Colon (tissue), 2 donors: ENCODE data around the gene TMEM51.
"Not testable (repeated sequence)": the region's sequence is repeated elsewhere in the genome, so short reads cannot be mapped to it uniquely, and the experiment has no call there.

Source experiments
- FAIRE-seq: peaks from 2 replicates; lab custom pipeline; 2012; peaks lifted over from hg19 to GRCh38; lab: Jason Lieb, UNC
- donor health status: control.
- donor health status: control.

Gene TMEM51

DNA sequence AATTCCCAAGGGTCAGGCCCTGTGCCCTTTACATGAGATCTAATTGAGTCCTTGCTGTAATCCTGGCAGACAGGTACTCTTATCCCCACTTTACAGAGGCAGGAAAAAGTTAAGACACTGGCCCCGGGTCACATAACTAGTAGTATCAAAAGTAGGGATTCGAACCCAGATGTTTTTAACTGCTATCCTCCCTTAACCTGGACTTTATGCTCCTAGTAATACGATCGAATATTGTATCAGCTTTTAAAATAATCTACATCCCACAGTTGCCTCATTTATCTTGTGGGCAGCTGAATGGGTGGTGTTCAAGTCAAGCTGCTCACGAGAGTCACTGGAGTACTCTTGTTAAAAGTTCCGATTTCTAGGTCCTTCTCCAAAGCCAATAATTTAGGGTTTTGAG, 25.5 kb upstream of the TMEM51 start:
- FAIRE-seq, result no peak

DNA sequence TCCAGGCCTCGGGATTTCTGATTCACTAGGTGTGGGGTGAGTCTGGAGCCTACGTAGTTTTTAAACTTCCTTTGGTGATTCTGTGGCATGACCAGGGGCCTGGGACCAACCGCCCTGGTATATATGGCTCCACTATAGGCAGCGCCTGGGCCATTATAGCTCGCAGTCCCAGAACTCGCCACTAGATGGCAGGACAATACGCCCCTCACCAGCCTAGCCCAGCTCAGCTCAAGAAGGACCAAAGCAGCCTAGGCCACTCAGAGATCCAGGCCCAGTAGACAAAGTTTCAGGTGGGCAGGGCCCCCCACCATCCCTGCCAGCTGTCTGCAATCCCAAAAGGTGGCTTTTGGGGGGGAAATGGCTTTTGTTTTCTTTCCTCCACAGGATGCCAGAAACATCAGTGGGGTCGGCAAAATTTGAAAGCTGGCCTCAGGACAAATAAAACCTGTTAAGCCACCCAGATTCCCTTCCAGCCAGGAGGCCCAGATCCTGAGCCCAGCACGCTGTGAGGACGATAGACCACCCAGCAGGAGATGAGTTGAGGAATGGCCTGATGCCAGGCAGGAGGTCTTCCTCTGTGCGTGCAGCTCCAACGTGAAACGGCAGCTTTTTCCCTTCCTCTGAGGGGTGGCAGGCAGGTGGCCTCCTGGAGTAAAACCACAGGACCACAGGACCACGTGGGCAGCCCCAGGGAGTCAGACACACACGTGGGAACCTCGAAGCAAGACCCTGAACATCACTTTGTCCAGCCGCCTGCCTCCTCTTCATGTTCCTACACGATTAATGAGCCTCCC, 24.8 kb upstream of the TMEM51 start:
- no peak for FAIRE-seq

DNA sequence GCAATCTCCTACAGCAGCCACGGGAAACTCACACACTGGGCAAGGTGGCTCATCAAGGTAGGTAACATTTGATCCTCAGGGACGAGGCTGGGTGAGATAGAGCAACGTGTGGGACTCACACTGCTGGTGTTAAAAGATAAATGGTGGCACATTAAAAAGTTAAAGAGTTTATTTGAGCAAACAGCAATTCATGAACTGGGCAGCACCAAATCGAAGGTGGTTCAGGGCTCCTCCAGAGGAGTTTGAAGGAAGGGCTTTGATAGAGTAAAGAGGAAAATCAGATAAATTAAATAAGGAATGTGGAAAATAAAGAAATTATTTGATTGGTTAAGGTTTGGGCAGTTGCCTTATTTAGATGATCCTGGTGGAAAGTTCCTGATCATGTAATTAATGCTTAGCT, 23.6 kb upstream of the TMEM51 start:
- FAIRE-seq, result no peak

DNA sequence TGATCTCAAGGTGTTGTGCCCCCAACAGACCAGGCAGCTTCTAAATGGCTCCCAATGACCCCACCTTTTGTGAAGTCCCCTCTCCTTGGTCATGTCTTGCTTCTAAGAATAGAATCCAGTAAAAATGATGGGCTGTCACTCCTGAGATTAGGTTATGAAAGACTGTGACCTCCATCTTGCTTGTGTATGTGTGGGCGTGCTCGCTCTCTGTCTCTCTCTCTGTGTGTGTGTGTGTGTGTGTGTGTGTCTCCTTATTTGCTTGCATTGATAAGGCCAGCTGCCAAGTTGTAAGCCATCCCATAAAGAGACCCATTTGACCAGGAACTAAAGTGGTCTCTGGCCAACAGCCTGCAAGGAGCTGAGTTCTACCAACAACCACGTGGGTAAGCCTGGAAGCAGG, 22.9 kb upstream of the TMEM51 start:
- FAIRE-seq, result no peak

DNA sequence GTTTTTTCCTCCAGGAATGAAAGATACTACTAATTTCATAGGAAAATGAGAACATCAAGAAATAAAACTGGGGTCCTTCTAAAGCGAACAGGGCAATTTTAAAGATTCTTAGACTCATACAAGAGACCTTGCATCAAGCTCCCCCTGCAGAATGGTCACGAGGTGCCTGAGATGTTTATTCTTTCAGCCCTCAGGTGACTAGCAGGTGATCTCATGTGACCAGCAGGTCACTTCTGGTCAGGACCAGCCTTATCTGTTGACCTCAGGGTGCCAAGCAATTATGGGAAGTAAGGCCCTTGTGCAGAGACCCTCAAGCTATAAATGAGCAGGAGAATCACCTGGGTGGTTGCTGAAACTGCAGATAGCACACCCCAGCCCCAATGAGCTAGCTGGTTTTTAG, 20.6 kb upstream of the TMEM51 start:
- FAIRE-seq, result no peak

DNA sequence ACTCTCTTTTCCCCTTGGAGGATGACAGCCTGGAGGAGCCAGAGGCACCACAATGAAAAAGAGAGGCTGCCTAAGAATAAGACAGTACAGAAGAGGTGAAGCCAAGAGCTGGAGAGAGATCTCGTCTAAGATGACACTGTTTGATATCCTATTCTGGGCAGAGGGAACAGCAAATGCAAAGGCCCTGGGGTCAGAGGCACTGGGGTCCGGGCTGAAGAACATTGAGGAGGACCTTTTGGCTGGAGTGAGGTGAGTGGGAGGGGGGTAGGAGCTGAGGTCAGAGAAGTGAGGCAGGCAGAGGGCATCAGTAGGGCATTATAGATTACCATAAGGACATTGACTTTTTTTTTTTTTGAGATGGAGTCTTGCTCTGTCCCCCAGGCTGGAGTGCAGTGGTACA, 19.3 kb upstream of the TMEM51 start:
- FAIRE-seq, result no peak

DNA sequence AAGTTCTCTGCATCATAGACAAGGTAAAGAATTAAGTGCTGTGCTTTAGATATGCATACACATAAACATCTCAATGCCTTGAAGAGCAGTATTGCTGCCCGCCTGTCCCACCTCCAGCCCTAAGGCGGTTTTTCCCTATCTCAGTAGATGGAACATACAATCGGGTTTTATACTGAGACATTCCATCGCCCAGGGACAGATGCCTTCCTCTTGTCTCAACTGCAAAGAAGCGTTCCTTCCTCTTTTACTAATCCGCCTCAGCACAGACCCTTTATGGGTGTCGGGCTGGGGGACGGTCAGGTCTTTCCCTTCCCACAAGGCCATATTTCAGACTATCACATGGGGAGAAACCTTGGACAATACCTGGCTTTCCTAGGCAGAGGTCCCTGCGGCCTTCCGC, 17.9 kb upstream of the TMEM51 start:
- not testable (repeated sequence) for FAIRE-seq

DNA sequence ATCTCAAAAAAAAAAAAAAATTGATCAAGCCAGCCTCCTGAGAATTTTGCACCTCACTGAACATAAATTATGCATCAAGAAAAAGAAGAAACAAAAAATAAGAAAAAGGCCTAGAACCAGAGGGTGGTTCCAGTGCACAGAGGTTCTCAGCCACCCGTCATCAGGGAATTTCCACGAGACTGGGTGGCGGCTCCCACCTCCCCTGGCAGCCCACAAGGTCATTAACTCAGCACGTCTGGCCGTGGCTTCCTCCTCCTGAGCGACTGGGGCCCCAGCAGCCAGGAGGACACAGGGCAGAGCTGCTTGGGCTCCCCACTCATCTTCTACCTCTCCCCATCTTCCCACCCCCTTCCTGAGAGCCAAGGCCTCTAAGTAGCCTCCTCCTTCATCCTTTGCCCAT, 15.7 kb upstream of the TMEM51 start:
- no peak for FAIRE-seq

DNA sequence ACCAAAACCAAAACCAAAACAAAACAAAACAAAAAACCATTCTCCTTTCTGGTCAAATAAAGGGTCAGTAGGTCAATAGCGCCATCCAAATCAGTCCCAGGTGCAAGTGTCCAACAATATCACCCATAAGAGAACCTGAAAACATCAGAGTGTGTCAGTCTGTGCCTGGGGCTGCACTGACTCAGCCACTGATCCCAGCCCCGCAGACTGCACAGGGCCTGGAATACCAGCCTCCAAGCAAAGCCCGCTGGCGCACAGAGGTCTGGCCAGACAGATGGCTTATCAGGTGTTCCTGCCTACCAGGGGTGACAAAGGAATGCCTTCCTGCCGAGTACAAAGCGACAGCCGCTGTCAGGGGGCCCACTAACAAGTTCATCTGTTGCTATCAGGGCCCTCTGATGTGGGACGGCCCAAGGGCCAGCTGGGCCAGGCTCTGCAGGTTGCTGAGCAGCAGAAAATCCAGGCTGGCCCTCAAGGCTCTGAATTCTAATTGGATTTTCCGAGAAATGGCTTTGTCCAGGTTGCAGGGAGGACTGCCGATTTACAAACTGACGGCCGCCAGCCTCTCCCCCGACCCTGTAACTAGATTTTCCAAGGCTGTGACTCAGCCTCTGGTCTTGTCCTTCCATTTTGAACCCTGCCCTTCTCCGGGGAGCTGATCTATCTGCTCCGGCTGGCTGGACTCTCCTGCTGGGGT, 13.7 kb upstream of the TMEM51 start:
- no peak for FAIRE-seq

DNA sequence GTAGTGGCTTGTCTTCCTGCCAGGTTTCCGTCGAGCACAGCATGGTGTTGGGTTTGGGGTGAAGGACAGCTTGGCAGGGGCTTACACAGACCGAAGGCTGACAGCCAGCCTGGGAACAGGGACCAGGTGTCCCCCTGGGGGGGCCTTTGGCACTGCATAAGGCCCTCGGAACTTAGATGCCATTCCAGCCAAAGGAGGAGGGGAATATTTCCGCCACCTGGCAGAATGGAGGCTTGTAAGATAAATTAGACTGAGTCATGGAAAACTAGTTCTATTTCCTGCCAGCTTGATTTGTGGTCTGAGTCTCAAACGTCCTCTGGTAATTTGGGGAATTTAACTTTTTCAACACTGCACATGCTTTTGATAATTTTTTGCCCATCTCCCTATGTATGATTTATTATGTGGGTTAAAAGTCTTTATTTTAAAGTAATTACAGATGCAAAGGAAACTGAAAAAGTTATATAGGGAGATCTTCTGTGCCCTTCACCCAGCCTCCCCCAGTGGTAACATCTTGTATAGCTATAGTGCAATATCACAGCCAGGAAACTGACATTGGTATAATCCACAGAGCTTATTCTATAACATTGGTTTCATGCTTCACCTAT, 11.5 kb upstream of the TMEM51 start:
- no peak for FAIRE-seq

DNA sequence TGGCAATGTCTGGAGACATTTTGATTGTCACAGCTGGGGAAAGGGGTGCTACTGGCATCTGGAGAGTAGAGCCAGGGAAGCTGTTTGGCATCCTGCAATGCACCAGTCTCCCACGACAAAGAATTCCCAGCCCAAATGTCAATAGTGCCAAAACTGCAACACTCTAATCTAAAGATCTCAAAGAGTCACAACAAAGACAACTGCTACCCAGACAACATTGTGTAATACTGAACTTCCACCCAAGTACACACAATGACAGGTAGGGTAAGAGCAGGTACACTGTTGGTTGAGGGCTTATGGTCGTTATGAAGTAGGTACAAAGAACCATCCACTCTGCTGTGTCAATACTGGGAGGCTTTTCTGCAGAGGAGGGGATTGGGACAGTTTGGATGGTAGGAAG, 8.2 kb upstream of the TMEM51 start:
- FAIRE-seq, result no peak

DNA sequence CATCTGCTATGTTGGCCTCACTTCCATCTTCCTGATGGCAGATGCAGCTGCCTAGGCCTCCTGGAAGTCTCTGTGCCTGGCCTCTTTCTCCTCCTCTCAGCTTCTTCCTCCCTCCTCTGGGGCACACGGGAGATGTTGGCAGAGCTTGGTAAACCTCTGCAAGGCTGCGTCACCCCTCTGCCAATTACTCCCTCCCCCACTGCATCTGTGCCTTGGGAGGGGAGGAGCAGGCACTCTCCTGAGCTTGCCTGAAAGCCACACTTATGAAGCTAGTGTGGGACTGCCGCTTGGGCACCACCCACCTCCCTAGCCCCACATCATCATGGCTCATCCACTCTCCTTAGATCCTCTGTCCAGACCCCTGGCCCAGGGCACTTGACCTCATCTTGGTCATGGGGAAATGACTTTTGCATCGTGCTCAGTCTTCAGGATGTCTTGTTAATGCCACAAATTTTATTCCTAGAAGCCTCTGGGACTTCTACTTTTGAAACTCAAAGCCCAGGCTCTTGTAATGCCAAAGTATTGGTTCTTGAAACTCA, 7.3 kb upstream of the TMEM51 start:
- no peak for FAIRE-seq

DNA sequence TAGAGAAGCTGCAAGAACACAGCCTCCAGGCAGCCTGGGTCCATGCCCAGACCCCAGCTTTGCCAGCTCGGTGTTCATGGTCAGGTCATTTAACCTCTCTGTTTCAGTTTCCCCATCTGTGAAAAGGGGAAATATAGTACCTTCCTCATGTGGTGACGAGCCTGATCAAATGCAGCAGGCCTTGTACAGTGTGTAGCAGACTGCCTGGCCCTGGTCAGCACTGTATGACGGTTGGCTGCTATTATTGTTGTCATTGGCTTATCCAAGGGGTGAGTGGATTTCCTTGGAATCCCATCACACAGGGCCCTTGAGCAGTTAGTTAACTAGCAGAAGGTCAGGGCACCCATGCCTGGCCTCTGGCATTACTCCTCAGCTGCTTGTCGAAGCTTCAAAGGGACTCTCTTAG, 6.6 kb upstream of the TMEM51 start:
- no peak for FAIRE-seq

DNA sequence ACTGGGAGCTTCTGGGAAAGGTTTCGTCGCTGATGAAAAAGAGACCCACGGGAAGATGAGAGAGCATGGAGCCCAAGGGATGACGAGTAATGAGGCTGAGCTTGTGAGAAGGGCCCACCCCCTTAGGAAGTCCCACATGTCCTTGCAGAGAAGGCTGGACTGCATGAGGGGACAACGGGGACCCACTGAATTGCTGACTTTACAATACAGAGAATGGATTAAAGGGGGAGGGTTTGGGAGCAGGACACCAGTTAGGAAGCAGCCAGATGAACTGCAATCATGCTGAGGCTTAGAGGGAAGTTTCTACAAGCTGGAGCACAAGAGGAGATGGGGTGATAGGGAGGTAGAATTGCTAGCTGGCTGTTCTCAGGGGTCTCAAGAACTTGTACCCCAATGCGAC, 5.5 kb upstream of the TMEM51 start:
- FAIRE-seq, result no peak

DNA sequence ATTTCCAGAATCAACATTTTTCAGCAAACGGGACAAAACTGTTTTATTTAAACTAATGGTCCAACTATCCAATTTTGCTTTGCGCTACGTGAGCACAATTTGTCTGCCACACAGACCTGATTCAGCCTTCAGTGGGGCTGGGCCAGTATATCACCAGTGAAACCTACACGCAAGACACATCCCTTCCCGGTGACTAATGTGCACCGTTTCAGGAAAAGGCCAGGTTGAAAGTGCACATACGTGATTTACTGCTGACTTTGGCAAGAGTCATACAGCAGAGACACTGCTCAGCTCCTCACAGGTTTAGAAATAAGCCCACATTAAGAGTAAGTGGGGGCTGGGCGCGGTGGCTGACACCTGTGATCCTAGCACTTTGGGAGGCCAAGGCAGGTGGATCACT, 5.1 kb upstream of the TMEM51 start:
- FAIRE-seq, result no peak

DNA sequence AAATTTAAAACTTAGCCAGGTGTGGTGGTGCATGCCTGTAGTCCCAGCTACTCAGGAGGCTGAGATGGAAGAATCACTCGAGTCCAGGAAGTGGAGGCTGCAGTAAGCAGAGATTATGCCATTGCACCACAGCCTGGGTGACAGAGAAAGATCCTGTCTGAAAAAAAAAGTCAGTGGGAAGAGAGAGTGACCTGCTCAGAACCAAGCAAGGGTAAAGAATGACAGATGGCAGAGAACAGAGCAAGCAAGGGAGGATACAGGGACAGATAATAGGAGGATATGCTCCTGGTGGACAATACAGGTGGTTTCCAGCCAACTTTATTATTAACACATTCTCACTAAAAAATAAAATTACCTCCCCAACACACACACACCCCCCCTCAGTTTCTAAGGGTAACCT, 4.6 kb upstream of the TMEM51 start:
- FAIRE-seq, result no peak

DNA sequence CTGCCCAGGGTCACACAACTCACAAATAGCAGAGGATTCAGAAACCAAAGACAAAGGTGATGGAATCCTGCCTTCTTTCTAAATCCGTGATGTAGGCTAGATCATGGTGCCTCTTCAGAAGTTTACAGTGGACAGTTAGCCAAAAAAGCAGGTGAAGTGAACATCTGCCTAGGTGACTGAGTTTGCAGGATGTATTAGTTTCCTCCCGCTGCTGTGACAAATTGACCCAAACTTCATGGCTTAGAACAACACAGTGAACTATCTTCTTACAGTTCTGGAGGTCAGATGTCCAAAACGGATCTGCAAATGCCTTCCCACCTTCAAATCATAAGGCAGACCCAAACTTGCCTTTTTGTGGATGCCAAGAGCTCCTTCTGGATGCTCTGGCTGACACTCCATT, 3.2 kb upstream of the TMEM51 start:
- no peak for FAIRE-seq

DNA sequence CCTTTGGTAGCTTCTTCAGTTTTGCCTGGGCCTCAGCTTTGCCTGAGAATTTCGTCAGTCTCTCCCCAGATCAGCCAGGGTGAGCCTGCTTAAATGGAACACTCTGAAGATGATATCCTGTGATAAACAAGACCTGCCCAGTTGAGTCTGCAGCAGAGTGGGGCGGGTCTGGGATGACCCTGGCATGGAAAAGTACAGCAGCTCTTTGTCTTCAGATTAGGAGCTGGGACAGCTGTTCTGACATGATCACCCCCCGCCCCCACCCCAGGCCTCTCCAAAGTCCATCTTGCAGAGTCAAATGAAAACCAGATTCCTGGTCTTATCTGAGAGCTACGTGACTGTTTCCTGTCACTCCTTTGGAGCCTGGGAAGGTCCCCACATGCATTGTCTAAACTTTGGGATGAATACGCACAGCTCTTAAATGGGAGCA, 2.2 kb upstream of the TMEM51 start:
- FAIRE-seq, result no peak

DNA sequence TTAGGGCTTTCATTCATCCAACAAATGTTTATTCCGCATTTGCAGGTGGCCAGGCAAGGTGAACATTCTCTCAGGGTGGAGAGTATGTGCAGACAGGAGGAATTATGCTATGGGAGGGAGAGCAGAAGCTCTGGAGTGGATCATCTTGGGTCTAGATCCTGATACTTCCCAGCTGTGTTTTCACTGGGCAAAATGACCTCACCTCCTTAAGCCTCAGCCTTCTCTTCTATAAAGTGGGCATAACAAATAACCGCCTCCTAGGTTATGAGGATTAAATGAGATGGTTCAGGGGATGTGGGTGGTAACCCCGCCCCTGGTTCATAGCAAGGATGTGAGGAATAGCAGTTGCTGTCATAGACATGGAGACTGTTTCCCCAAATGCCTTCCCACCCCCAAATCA, 1.7 kb upstream of the TMEM51 start:
- FAIRE-seq, result no peak

DNA sequence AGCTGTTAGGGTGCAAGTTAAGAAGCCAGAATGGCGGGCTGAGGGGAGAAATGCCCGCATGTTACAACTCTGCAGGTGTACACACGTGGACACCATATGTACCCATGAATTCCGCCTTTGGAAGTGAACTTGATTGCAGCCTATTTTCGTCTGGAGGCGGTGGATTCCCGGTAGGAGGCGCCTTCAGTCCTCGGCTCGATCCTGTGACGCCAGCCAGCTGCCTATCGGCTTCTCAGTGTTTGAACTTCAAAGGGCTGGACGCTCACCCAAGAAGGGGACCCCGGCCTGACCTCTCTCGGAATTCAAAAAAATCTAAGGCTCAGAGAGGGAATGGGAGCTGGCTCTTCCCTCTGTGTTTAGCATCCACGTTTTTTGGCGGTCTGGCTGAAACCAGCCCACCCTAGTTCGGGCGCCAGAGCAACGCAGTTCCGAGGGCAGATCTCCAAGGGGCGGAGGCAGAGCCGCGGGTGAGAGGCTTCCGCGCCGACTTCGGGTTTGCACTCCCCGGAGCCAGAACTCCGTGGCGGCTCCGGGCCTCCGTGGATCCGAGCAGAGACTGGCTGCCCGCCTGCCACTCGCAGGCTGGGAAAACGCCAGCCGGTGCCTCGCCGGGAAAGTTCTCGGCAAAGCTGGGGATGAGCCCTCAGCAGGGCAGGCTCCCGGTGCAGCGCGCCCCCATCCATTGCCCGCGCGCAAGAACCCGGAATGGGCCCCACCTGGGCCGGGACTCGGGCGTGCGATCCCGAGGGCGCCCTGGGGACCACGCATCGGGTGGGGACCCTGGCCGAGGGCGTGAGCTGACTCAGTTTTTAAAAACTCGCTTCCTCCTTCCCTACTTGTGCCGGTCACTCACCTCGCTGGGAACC, 996 bp upstream of the TMEM51 start:
- no peak for FAIRE-seq

DNA sequence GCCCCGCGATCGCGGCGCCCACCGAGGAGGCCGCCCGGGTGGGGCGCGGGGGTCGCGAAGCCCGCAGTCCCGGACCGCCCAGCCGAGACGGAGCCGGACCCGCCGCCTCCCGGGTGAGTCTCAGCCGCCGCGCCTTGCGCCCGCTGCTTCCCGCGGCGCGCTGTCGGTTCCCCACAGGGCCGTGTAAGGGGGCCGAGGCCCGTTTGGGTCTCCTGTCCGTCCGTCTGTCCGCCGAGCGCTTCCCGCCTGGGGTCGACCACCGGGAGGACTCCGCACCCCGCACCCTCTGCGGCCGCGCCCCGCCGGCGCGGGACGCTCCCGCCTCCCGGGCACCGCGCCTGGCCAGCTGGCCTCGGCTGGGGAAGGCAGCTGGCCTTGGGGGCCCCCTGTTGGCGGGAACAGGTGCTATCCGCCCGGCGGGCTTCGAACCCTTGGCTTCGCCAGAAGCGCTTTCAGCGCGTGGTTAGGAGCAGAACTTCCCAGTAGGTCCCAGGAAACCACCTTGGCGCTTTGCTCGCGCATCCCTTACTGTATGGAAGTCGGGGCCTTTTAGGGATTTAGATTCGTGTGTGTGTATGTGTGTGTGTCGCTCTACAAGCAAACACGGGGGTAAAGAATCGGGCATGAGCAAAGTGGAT, 414 bp downstream of the TMEM51 start:
- no peak for FAIRE-seq
